Neutrophil (primary cell): ENCODE data around the gene SERPINB1.

Experiments used
- H3K27ac ChIP-seq: fragments of 200-600 bp; sonication (generic); 2 replicates; pipeline ENCODE4 v1.5.1; 2016; ENCODE audit warnings: mild to moderate bottlenecking, moderate library complexity
- H3K27me3 ChIP-seq: fragments of 200-600 bp; sonication (generic); 2 replicates; pipeline ENCODE4 v1.6.0; 2016; ENCODE audit warnings: mild to moderate bottlenecking
- H3K36me3 ChIP-seq: fragments of 200-600 bp; sonication (generic); 2 replicates; pipeline ENCODE4 v1.5.1; 2017
- H3K4me1 ChIP-seq, 2 experiments: fragments of 200-600 bp in 1 of 2; sonication (generic) in 1 of 2; 1 replicate in 1 of 2; 2 replicates in 1 of 2; pipeline versions ENCODE4 v1.5.1 to v1.6.1; 2013 to 2016; ENCODE audit warnings: low read depth in 1 of 2, low read length in 1 of 2, mild to moderate bottlenecking in 1 of 2, moderate library complexity in 1 of 2; ENCODE audit not compliant: control insufficient read depth in 1 of 2, insufficient read depth in 1 of 2
- H3K4me3 ChIP-seq, 2 experiments: fragments of 200-600 bp in 1 of 2; sonication (generic) in 1 of 2; 1 replicate in 1 of 2; 2 replicates in 1 of 2; pipeline ENCODE4 v1.5.1; 2013 to 2016; ENCODE audit warnings: low read depth in 1 of 2, low read length in 1 of 2, mild to moderate bottlenecking in 1 of 2, moderate library complexity in 1 of 2
- H3K9me3 ChIP-seq: fragments of 200-600 bp; sonication (generic); 2 replicates; pipeline ENCODE4 v1.5.1; 2016
- CTCF ChIP-seq: fragments of 200-600 bp; sonication (generic); IDR thresholded peaks from 2 replicates; pipeline ENCODE4 v1.5.1; 2016; ENCODE audit warnings: antibody characterized with exemption

Gene SERPINB1

GRCh38 chr6:2839982-2840748, 1.5 kb downstream of the SERPINB1 start:
- Histone ChIP-seq H3K9me3 (no peaks in the 10 kb centered on the region), H3K36me3 (peaks cover 52% of the 10 kb centered on the region), H3K4me3 (peak overlapping the region; percentile 74 to 84), H3K27me3 (no peaks in the 10 kb centered on the region), H3K27ac (peak overlapping the region; percentile 96), H3K4me1 (peaks cover 73 to 74% of the 10 kb centered on the region in 2 experiments)
- no peak for TF ChIP-seq CTCF

- H3K27ac ChIP-seq = peak overlapping the region; percentile 96
- TF ChIP-seq CTCF = no peak
Observed at GRCh38 chr6:2839195-2839981, 2.3 kb downstream of the SERPINB1 start.

GRCh38 chr6:2838251-2838650, 3.4 kb downstream of the SERPINB1 start:
- peaks cover 71% of the 10 kb centered on the region for H3K36me3 ChIP-seq
- H3K4me3 ChIP-seq = peak overlapping the region; percentile 74 to 84
- TF ChIP-seq CTCF = no peak
- H3K4me1 ChIP-seq = peaks cover 87 to 88% of the 10 kb centered on the region in 2 experiments
- no peaks in the 10 kb centered on the region for H3K9me3 ChIP-seq
- H3K27ac ChIP-seq = peak overlapping the region; percentile 96
- H3K27me3 ChIP-seq = no peaks in the 10 kb centered on the region

More at GRCh38 chr6:2839195-2839981, 2.3 kb downstream of the SERPINB1 start:
- no peaks in the 10 kb centered on the region for H3K27me3 ChIP-seq
- H3K9me3 ChIP-seq = no peaks in the 10 kb centered on the region
- H3K4me3 ChIP-seq = peak overlapping the region; percentile 74 to 84
- H3K36me3 ChIP-seq = peaks cover 60% of the 10 kb centered on the region
- peaks cover 81 to 82% of the 10 kb centered on the region in 2 experiments for H3K4me1 ChIP-seq

- peak overlapping the region; percentile 96 for H3K27ac ChIP-seq
- no peaks in the 10 kb centered on the region for H3K27me3 ChIP-seq
- H3K36me3 ChIP-seq = peaks cover 77% of the 10 kb centered on the region
- no peak overlapping the region for H3K4me3 ChIP-seq
- H3K4me1 ChIP-seq = peaks cover 72 to 81% of the 10 kb centered on the region in 2 experiments
- H3K9me3 ChIP-seq = no peaks in the 10 kb centered on the region
- TF ChIP-seq CTCF = no peak
Observed at GRCh38 chr6:2834262-2834661, 7.4 kb downstream of the SERPINB1 start.

GRCh38 chr6:2831392-2831791, 10.3 kb downstream of the SERPINB1 start:
- Histone ChIP-seq H3K4me1 (peaks cover 44 to 52% of the 10 kb centered on the region in 2 experiments), H3K36me3 (peaks cover 48% of the 10 kb centered on the region), H3K4me3 (no peak overlapping the region), H3K9me3 (no peaks in the 10 kb centered on the region), H3K27ac (peak overlapping the region; percentile 57), H3K27me3 (no peaks in the 10 kb centered on the region)
- no peak for TF ChIP-seq CTCF
